IMR-90 (cell line): ENCODE results near the gene SH2D6. TPM values are rescaled to one million over a fixed set of nuclear protein-coding genes. Genes with fewer than 3 reads are reported as not detected.

Experiments used
- ATAC-seq: fragments of 200-7000 bp; cut with Tn5 transposase; 2 replicates; pipeline ENCODE4 v1.9.1; 2020; ENCODE audit warnings: low read depth, mild to moderate bottlenecking, moderate library complexity
- BruUV-seq: library from RNA; stranded (reverse); fragments of 400-500 nt; replicated peaks from 2 replicates; lab custom pipeline; 2021; lab: Mats Ljungman, UMichigan
- CTCF ChIA-PET: fragments of 300-600 bp; formaldehyde crosslinking; extraction: SDS; loops from one replicate; lab custom pipeline; 2021; ENCODE audit warnings: antibody characterized with exemption; lab: Yijun Ruan, JAX
- POLR2A ChIA-PET: fragments of 300-600 bp; sonication (Branson Sonifier 250); formaldehyde crosslinking; loops from one replicate; lab custom pipeline; 2022; ENCODE audit warnings: antibody characterized with exemption; ENCODE audit not compliant: unreplicated experiment; lab: Charles Lee
- DNase-seq: peaks from one replicate; pipeline ENCODE4 v3.0.0; 2013
- H2AFZ ChIP-seq: replicated peaks from 2 replicates; pipeline ENCODE3; 2013; ENCODE audit warnings: low read length, mild to moderate bottlenecking; ENCODE audit not compliant: poor library complexity
- H2AK5ac ChIP-seq: 2 replicates; pipeline ENCODE4 v1.6.1; 2013; ENCODE audit warnings: low read depth, low read length, inconsistent platforms
- H2AK9ac ChIP-seq: replicated peaks from 2 replicates; pipeline ENCODE3; 2013; ENCODE audit warnings: mild to moderate bottlenecking, low read depth, low read length, moderate library complexity; ENCODE audit not compliant: poor library complexity
- H2BK120ac ChIP-seq: 2 replicates; pipeline ENCODE4 v1.6.1; 2013; ENCODE audit warnings: low read depth, low read length, inconsistent platforms
- H2BK15ac ChIP-seq: 3 replicates; pipeline ENCODE4 v1.6.1; 2013; ENCODE audit warnings: low read depth, low read length, inconsistent platforms
- H2BK20ac ChIP-seq: 2 replicates; pipeline ENCODE4 v1.6.1; 2013; ENCODE audit warnings: low read depth, mild to moderate bottlenecking, inconsistent platforms, low read length, moderate library complexity
- H2BK5ac ChIP-seq: 2 replicates; pipeline ENCODE4 v1.6.1; 2013; ENCODE audit warnings: mild to moderate bottlenecking, low read depth, low read length, inconsistent platforms; ENCODE audit not compliant: poor library complexity, severe bottlenecking
- H3K14ac ChIP-seq: replicated peaks from 2 replicates; pipeline ENCODE4 v1.6.1; 2013; ENCODE audit warnings: low read depth, low read length, inconsistent platforms
- H3K18ac ChIP-seq: 2 replicates; pipeline ENCODE4 v1.6.1; 2013; ENCODE audit warnings: low read depth, low read length, control low read depth
- H3K23ac ChIP-seq: 2 replicates; pipeline ENCODE4 v1.6.1; 2013; ENCODE audit warnings: low read depth, low read length, inconsistent platforms
- H3K27ac ChIP-seq: 2 replicates; pipeline ENCODE4 v1.5.1; 2013; ENCODE audit warnings: mild to moderate bottlenecking, control low read depth, low read length; ENCODE audit not compliant: insufficient read depth
- H3K27me3 ChIP-seq: 2 replicates; pipeline ENCODE4 v1.6.1; 2013; ENCODE audit warnings: low read length; ENCODE audit not compliant: control insufficient read depth, insufficient read depth
- H3K36me3 ChIP-seq: 2 replicates; pipeline ENCODE4 v1.6.1; 2013; ENCODE audit warnings: low read length, mixed read lengths; ENCODE audit not compliant: control insufficient read depth, insufficient read depth
- H3K4ac ChIP-seq: 2 replicates; pipeline ENCODE4 v1.6.1; 2013; ENCODE audit warnings: low read depth, low read length, inconsistent platforms
- H3K4me1 ChIP-seq: 2 replicates; pipeline ENCODE4 v1.6.1; 2013; ENCODE audit warnings: low read length, mixed read lengths; ENCODE audit not compliant: control insufficient read depth, insufficient read depth
- H3K4me2 ChIP-seq: 2 replicates; pipeline ENCODE4 v1.6.1; 2013; ENCODE audit warnings: low read depth, mild to moderate bottlenecking, control low read depth, low read length, moderate library complexity
- H3K4me3 ChIP-seq: 2 replicates; pipeline ENCODE4 v1.5.1; 2013; ENCODE audit warnings: low read depth, mild to moderate bottlenecking, control low read depth, low read length, moderate library complexity; ENCODE audit not compliant: insufficient read depth
- H3K56ac ChIP-seq: 2 replicates; pipeline ENCODE4 v1.6.1; 2013; ENCODE audit warnings: low read length, inconsistent platforms; ENCODE audit not compliant: insufficient read depth; ENCODE audit errors: extremely low read depth
- H3K79me1 ChIP-seq, 2 experiments: 2 replicates each; pipeline ENCODE4 v1.6.1; 2013; ENCODE audit warnings: low read length in 2 of 2, inconsistent platforms in 1 of 2, low read depth in 1 of 2
- H3K9ac ChIP-seq: 2 replicates; pipeline ENCODE4 v1.6.1; 2013; ENCODE audit warnings: low read depth, low read length, control low read depth
- H3K9me1 ChIP-seq: 2 replicates; pipeline ENCODE4 v1.6.1; 2013; ENCODE audit warnings: low read length, inconsistent platforms; ENCODE audit not compliant: insufficient read depth
- H3K9me3 ChIP-seq: 2 replicates; pipeline ENCODE4 v1.6.1; 2013; ENCODE audit warnings: low read length; ENCODE audit not compliant: control insufficient read depth, insufficient read depth
- H4K20me1 ChIP-seq: 2 replicates; pipeline ENCODE4 v1.6.1; 2013; ENCODE audit warnings: low read length, inconsistent platforms; ENCODE audit not compliant: insufficient read depth
- H4K5ac ChIP-seq: 2 replicates; pipeline ENCODE4 v1.6.1; 2013; ENCODE audit warnings: mild to moderate bottlenecking, low read depth, low read length, control low read depth
- H4K8ac ChIP-seq, 2 experiments: 2 replicates each; pipeline ENCODE4 v1.6.1; 2013; ENCODE audit warnings: low read depth in 2 of 2, low read length in 2 of 2, control low read depth in 1 of 2, inconsistent platforms in 1 of 2
- H4K91ac ChIP-seq: 2 replicates; pipeline ENCODE4 v1.6.1; 2013; ENCODE audit warnings: low read depth, low read length, inconsistent platforms; ENCODE audit not compliant: insufficient read depth
- CEBPB ChIP-seq: IDR thresholded peaks from 2 replicates; pipeline ENCODE4 v1.6.1; 2012; ENCODE audit warnings: low read depth, low read length, improper control_type of control experiment
- RFX5 ChIP-seq: IDR thresholded peaks from 2 replicates; pipeline ENCODE4 v1.8.0; 2012; ENCODE audit warnings: low read depth, mild to moderate bottlenecking, low read length, moderate library complexity
- WGBS, 2 experiments: methylation state at CpG; one replicate each; pipeline versions ENCODE4 v1.1.5 to v1.1.7; 2013; ENCODE audit warnings: missing lambda C conversion rate in 2 of 2; ENCODE audit not compliant: insufficient read length in 1 of 2; ENCODE audit errors: extremely low coverage in 2 of 2; 5-methylcytosine and 5-hydroxymethylcytosine counted together
- dilution Hi-C: fragments of 300-500 bp; cut with HindIII; formaldehyde crosslinking; loops from one replicate; pipeline ENCODE4 v1.14.3; 2018; ENCODE audit warnings: low sequenced_read_pairs; ENCODE audit not compliant: unreplicated experiment
- in situ Hi-C: fragments of 300-500 bp; cut with MboI; formaldehyde crosslinking; loops from 3 replicates; pipeline ENCODE4 v1.14.3; 2019; ENCODE audit warnings: low sequenced_read_pairs, inconsistent platforms, mixed read lengths
- intact Hi-C: fragments of 100-400 bp; cut with micrococcal nuclease; formaldehyde crosslinking; loops from 2 replicates; pipeline ENCODE4 v1.10.0; 2022
- polyA plus RNA-seq, 3 experiments: library from polyadenylated mRNA; depleted of rRNA; stranded (reverse); fragments of >200 nt; gene quantifications; 2 replicates each; pipeline ENCODE4 v1.2.3, GENCODE V29; 2012; ENCODE audit warnings: low replicate concordance in 1 of 3
- total RNA-seq: library from RNA; depleted of rRNA; stranded (reverse); fragments of >200 nt; gene quantifications from 2 replicates; pipeline ENCODE4 v1.2.3, GENCODE V29; 2012

Gene SH2D6
- total and polyA plus RNA-seq, 2 of the 4 experiments (the other 2 are of a cell fraction): 0.32 to 0.36 TPM

GRCh38 chr2:85445316-85446295, 27.1 kb downstream of the SH2D6 start:
- Histone ChIP-seq H2AK5ac (peak overlapping the region; percentile 95), H3K56ac (peak overlapping the region; percentile 93; the same call in 1 of the 2 replicates), H3K9ac (peak overlapping the region; percentile 56), H2BK20ac (peak overlapping the region; percentile 95), H3K14ac (peak overlapping the region; percentile 97), H3K4me3 (no peak overlapping the region), H3K23ac (peak overlapping the region; percentile 98), H3K27ac (peak overlapping the region; percentile 84), H3K27me3 (no peaks in the 10 kb centered on the region), H3K79me1 (0 out of 4 replicates have a peak, but pooled peaks cover 0 to 8% of the 10 kb centered on the region in 2 experiments), H4K20me1 (no peaks in the 10 kb centered on the region), H2BK5ac (peak overlapping the region; percentile 68), H3K9me3 (no peaks in the 10 kb centered on the region), H2AFZ (peak overlapping the region; percentile 86), H3K4me2 (no peak overlapping the region), H4K8ac (peak overlapping the region; percentile 82 to 98; a peak in 3 of 4 replicates), H2BK15ac (peak overlapping the region; percentile 88; the same call in 2 of the 3 replicates), H3K4me1 (peaks cover 24% of the 10 kb centered on the region), H3K18ac (peak overlapping the region; percentile 68), H3K36me3 (no peaks in the 10 kb centered on the region), H4K5ac (peak overlapping the region; percentile 39), H2BK120ac (peak overlapping the region; percentile 99), H3K4ac (peak overlapping the region; percentile 99), H2AK9ac (peak overlapping the region; percentile 95), H3K9me1 (peaks cover 31% of the 10 kb centered on the region), H4K91ac (peak overlapping the region; percentile 100)
- dilution Hi-C loops: no loop called here
- ChIA-PET CTCF (interaction anchor here (0.8 kb wide), 1 partner anchor 26 kb away, joined by 3 read pairs; no protein-coding TSS in a partner anchor), POLR2A (interaction anchor here (1.0 to 1.3 kb wide), 2 partner anchors 12 to 95 kb away, joined by 3 read pairs; no protein-coding TSS in a partner anchor)
- in situ Hi-C loops: no loop called here
- TF ChIP-seq RFX5 (no peak), CEBPB (peak; percentile 89)
- no CpG with 5 or more reads among the region's 5 CpGs for WGBS, 2 experiments
- no TSS peak for BruUV-seq
- intact Hi-C loops: no loop called here
- ATAC-seq: peak; percentile 73
- DNase-seq: peak; percentile 84
